GM23338 (cell line): Measurements from ENCODE around the gene IGLL5. TPM values are rescaled to one million over a fixed set of nuclear protein-coding genes. Genes with fewer than 3 reads are reported as not detected.

Experiments used
- ATAC-seq: fragments of 200-7000 bp; cut with Tn5 transposase; 3 replicates; pipeline ENCODE4 v1.9.1; 2020
- DNase-seq: peaks from one replicate; pipeline ENCODE4 v3.0.0-alpha.2; 2015; ENCODE audit warnings: low spot score
- H2AFZ ChIP-seq: fragments of 200-600 bp; sonication (generic); 2 replicates; pipeline ENCODE4 v1.8.0; 2016; ENCODE audit warnings: antibody characterized with exemption, mild to moderate bottlenecking, moderate library complexity
- H3F3A ChIP-seq: fragments of 200-600 bp; sonication (generic); replicated peaks from 2 replicates; pipeline ENCODE4 v1.8.0; 2017; ENCODE audit warnings: antibody characterized with exemption, mixed run types, low read depth
- H3K27ac ChIP-seq: fragments of 200-600 bp; sonication (generic); 2 replicates; pipeline ENCODE4 v1.6.1; 2016; ENCODE audit warnings: low read depth
- H3K27me3 ChIP-seq: fragments of 200-600 bp; sonication (generic); 2 replicates; pipeline ENCODE4 v1.8.0; 2016; ENCODE audit warnings: mild to moderate bottlenecking, mixed run types, moderate library complexity; ENCODE audit not compliant: insufficient read depth
- H3K36me3 ChIP-seq: fragments of 200-600 bp; sonication (generic); 2 replicates; pipeline ENCODE4 v1.8.0; 2016; ENCODE audit warnings: mild to moderate bottlenecking; ENCODE audit not compliant: insufficient read depth
- H3K4me1 ChIP-seq: fragments of 200-600 bp; sonication (generic); 2 replicates; pipeline ENCODE4 v1.8.0; 2016; ENCODE audit warnings: mild to moderate bottlenecking, moderate library complexity; ENCODE audit not compliant: insufficient read depth
- H3K4me2 ChIP-seq: fragments of 200-600 bp; sonication (generic); 2 replicates; pipeline ENCODE4 v1.7.1; 2017; ENCODE audit warnings: mixed run types
- H3K4me3 ChIP-seq: fragments of 200-600 bp; sonication (generic); 2 replicates; pipeline ENCODE4 v1.6.1; 2016; ENCODE audit warnings: mixed run types
- H3K79me2 ChIP-seq: fragments of 200-600 bp; sonication (generic); replicated peaks from 2 replicates; pipeline ENCODE4 v1.8.0; 2017; ENCODE audit warnings: mild to moderate bottlenecking; ENCODE audit not compliant: insufficient read depth
- H3K9me2 ChIP-seq: fragments of 200-600 bp; sonication (generic); 2 replicates; pipeline ENCODE4 v1.8.0; 2017; ENCODE audit not compliant: insufficient read depth
- H4K20me1 ChIP-seq: fragments of 200-600 bp; sonication (generic); replicated peaks from 2 replicates; pipeline ENCODE4 v1.8.0; 2017; ENCODE audit warnings: mild to moderate bottlenecking; ENCODE audit not compliant: insufficient read depth
- H3K27ac Mint-ChIP-seq: 2 replicates; pipeline ENCODE4 v1.8.0; 2020; ENCODE audit warnings: inconsistent platforms, mild to moderate bottlenecking, moderate library complexity, mixed read lengths
- H3K27me3 Mint-ChIP-seq: 3 replicates; pipeline ENCODE4 v1.8.0; 2022; ENCODE audit warnings: low read depth, mild to moderate bottlenecking, moderate library complexity, mixed read lengths, inconsistent platforms; ENCODE audit not compliant: insufficient read depth, poor library complexity
- H3K36me3 Mint-ChIP-seq: 3 replicates; pipeline ENCODE4 v1.8.0; 2021; ENCODE audit warnings: low read depth, mild to moderate bottlenecking, inconsistent platforms, moderate library complexity, mixed read lengths
- H3K4me1 Mint-ChIP-seq: 3 replicates; pipeline ENCODE4 v1.8.0; 2020; ENCODE audit warnings: mild to moderate bottlenecking, inconsistent platforms, mixed read lengths
- H3K4me3 Mint-ChIP-seq: 3 replicates; pipeline ENCODE4 v1.8.0; 2021; ENCODE audit warnings: moderate library complexity, mild to moderate bottlenecking, inconsistent platforms, mixed read lengths
- H3K9me3 Mint-ChIP-seq: 3 replicates; pipeline ENCODE4 v1.8.0; 2020; ENCODE audit warnings: moderate library complexity, mild to moderate bottlenecking, inconsistent platforms, mixed read lengths
- CREB1 ChIP-seq: fragments of 250-450 bp; sonication (Bioruptor Pico); IDR thresholded peaks from 2 replicates; pipeline ENCODE4 v1.5.0; 2020; ENCODE audit warnings: low read depth, mild to moderate bottlenecking, moderate library complexity
- CTCF ChIP-seq, 2 experiments: fragments of 200-600 bp in 1 of 2; sonication (generic) in 1 of 2; conservative IDR thresholded peaks; 2 replicates each; pipeline versions ENCODE4 v1.5.1 to v1.6.1; 2016 to 2017; ENCODE audit warnings: antibody characterized with exemption in 2 of 2, low read depth in 2 of 2, mild to moderate bottlenecking in 2 of 2, moderate library complexity in 1 of 2
- ETS1 ChIP-seq: IDR thresholded peaks from 2 replicates; pipeline ENCODE4 v1.6.1; 2016; ENCODE audit warnings: antibody characterized with exemption
- EZH2 ChIP-seq: fragments of 200-600 bp; sonication (generic); IDR thresholded peaks from one replicate; pipeline ENCODE4 v1.8.0; 2017; ENCODE audit warnings: antibody characterized with exemption, mild to moderate bottlenecking, low read depth; ENCODE audit not compliant: unreplicated experiment
- POLR2AphosphoS5 ChIP-seq: IDR thresholded peaks from 2 replicates; pipeline ENCODE4 v1.6.1; 2016; ENCODE audit warnings: antibody characterized with exemption, low read depth
- STAT1 ChIP-seq: IDR thresholded peaks from one replicate; pipeline ENCODE4 v1.6.1; 2016; ENCODE audit warnings: antibody characterized with exemption; ENCODE audit not compliant: unreplicated experiment
- ZNF114 ChIP-seq: fragments of 250-450 bp; sonication (Bioruptor Pico); IDR thresholded peaks from 2 replicates; pipeline ENCODE4 v1.5.0; 2020; ENCODE audit warnings: mild to moderate bottlenecking, moderate library complexity
- ZNF462 ChIP-seq: fragments of 250-450 bp; sonication (Bioruptor Pico); IDR thresholded peaks from 2 replicates; pipeline ENCODE4 v1.5.0; 2020; ENCODE audit warnings: mild to moderate bottlenecking, moderate library complexity
- polyA plus RNA-seq: library from polyadenylated mRNA; unstranded; fragments of >200 nt; fragmentation: Nextera tagmentation; extraction: Ambion mirVana; gene quantifications from 2 replicates; pipeline ENCODE4 v1.2.1, GENCODE V29; 2016
- total RNA-seq: library from RNA; depleted of rRNA; stranded (reverse); fragments of >200 nt; shearing (Covaris generic); gene quantifications from 2 replicates; pipeline ENCODE4 v1.2.3, GENCODE V29; 2014
- TF ChIP-seq, protein P1 (sequence below): IDR thresholded peaks from one replicate; pipeline ENCODE4 v1.6.1; 2018; ENCODE audit warnings: antibody characterized with exemption; ENCODE audit not compliant: unreplicated experiment

IGLL5 gene
- total and polyA plus RNA-seq, 2 experiments from 2014 or later: not detected

- no peak for TF ChIP-seq ZNF462
- no peak for TF ChIP-seq POLR2AphosphoS5
- no peak for TF ChIP-seq STAT1
- TF ChIP-seq CTCF (conservative IDR thresholded peaks at IDR 0.05; ENCODE audit: low read depth in 2 of 2): no peak
Observed at GRCh38 chr22:22929381-22930221, 42.0 kb downstream of the IGLL5 start (continued).

DNA sequence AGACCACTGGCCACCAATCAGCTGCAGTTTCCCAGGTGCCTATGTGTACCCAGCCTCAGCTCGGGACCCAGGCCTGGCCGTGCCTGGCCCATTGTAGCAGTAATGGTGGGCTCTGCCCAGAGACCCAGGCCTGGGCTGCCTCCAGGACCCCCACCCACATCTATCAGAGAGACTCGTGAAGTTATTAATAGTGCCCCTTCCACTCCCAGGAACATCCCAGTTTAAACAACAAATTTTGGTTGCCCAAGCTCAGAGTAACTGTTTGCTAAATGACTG is 42.5 kb downstream of the IGLL5 start:
- Histone ChIP-seq H4K20me1 (no peaks in the 10 kb centered on the region), H3K36me3 (no peaks in the 10 kb centered on the region), H3K4me3 (no peak overlapping the region), H3K9me2 (no peaks in the 10 kb centered on the region), H3K4me1 (0 out of 2 replicates have a peak, but pooled peaks cover 6% of the 10 kb centered on the region), H2AFZ (no peak overlapping the region), H3F3A (no peaks in the 10 kb centered on the region), H3K79me2 (no peaks in the 10 kb centered on the region), H3K27ac (no peak overlapping the region), H3K4me2 (no peak overlapping the region), H3K27me3 (peaks cover 23% of the 10 kb centered on the region)
- ATAC-seq (no peak), DNase-seq (no peak)
- Mint-ChIP-seq H3K36me3 (no peaks in the 10 kb centered on the region), H3K4me1 (peaks cover 18% of the 10 kb centered on the region), H3K27ac (no peak overlapping the region), H3K9me3 (no peaks in the 10 kb centered on the region), H3K27me3 (peaks cover 33% of the 10 kb centered on the region), H3K4me3 (no peak overlapping the region)
- TF ChIP-seq, protein P1, sequence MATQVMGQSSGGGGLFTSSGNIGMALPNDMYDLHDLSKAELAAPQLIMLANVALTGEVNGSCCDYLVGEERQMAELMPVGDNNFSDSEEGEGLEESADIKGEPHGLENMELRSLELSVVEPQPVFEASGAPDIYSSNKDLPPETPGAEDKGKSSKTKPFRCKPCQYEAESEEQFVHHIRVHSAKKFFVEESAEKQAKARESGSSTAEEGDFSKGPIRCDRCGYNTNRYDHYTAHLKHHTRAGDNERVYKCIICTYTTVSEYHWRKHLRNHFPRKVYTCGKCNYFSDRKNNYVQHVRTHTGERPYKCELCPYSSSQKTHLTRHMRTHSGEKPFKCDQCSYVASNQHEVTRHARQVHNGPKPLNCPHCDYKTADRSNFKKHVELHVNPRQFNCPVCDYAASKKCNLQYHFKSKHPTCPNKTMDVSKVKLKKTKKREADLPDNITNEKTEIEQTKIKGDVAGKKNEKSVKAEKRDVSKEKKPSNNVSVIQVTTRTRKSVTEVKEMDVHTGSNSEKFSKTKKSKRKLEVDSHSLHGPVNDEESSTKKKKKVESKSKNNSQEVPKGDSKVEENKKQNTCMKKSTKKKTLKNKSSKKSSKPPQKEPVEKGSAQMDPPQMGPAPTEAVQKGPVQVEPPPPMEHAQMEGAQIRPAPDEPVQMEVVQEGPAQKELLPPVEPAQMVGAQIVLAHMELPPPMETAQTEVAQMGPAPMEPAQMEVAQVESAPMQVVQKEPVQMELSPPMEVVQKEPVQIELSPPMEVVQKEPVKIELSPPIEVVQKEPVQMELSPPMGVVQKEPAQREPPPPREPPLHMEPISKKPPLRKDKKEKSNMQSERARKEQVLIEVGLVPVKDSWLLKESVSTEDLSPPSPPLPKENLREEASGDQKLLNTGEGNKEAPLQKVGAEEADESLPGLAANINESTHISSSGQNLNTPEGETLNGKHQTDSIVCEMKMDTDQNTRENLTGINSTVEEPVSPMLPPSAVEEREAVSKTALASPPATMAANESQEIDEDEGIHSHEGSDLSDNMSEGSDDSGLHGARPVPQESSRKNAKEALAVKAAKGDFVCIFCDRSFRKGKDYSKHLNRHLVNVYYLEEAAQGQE: no peak
- TF ChIP-seq ZNF114: no peak
- TF ChIP-seq CREB1: no peak
- no peak for TF ChIP-seq EZH2
- TF ChIP-seq CTCF (conservative IDR thresholded peaks at IDR 0.05; ENCODE audit: low read depth in 2 of 2): no peak
- no peak for TF ChIP-seq ETS1
